IPS-20b (cell line): ENCODE data around the gene GABBR1.

Source experiments
- H3K27ac ChIP-seq: one replicate; pipeline ENCODE4 v1.5.1; 2013; ENCODE audit warnings: low read length
- H3K27me3 ChIP-seq: 2 replicates; pipeline ENCODE4 v1.6.1; 2013; ENCODE audit warnings: mild to moderate bottlenecking, low read length, inconsistent platforms; ENCODE audit not compliant: insufficient read depth
- H3K36me3 ChIP-seq: 2 replicates; pipeline ENCODE4 v1.6.1; 2013; ENCODE audit warnings: low read depth, mild to moderate bottlenecking, inconsistent platforms, low read length, moderate library complexity; ENCODE audit not compliant: insufficient read depth
- H3K4me1 ChIP-seq: 2 replicates; pipeline ENCODE4 v1.6.1; 2013; ENCODE audit warnings: mild to moderate bottlenecking, control low read depth, inconsistent platforms, low read length, moderate library complexity; ENCODE audit not compliant: insufficient read depth
- H3K4me3 ChIP-seq: 2 replicates; pipeline ENCODE4 v1.5.1; 2013; ENCODE audit warnings: mild to moderate bottlenecking, low read length, inconsistent platforms
- H3K9ac ChIP-seq: 2 replicates; pipeline ENCODE4 v1.6.1; 2013; ENCODE audit warnings: low read depth, mild to moderate bottlenecking, inconsistent platforms, low read length, moderate library complexity
- H3K9me3 ChIP-seq: 2 replicates; pipeline ENCODE4 v1.6.1; 2013; ENCODE audit warnings: mild to moderate bottlenecking, low read depth, low read length, inconsistent platforms; ENCODE audit not compliant: insufficient read depth

Gene GABBR1

GRCh38 chr6:29628419-29629281 is 4.3 kb downstream of the GABBR1 start:
- H3K27me3 ChIP-seq = no peaks in the 10 kb centered on the region
- peaks cover 20% of the 10 kb centered on the region for H3K36me3 ChIP-seq
- peak overlapping the region; percentile 75; the same call in 1 of the 2 replicates for H3K9ac ChIP-seq
- peaks cover 56% of the 10 kb centered on the region for H3K4me1 ChIP-seq
- H3K27ac ChIP-seq = peak overlapping the region; percentile 67
- H3K4me3 ChIP-seq = peak overlapping the region; percentile 81
- no peaks in the 10 kb centered on the region for H3K9me3 ChIP-seq

- Histone ChIP-seq H3K9ac (peak overlapping the region; percentile 86; the same call in 1 of the 2 replicates), H3K4me3 (peak overlapping the region; percentile 87), H3K9me3 (no peaks in the 10 kb centered on the region), H3K27me3 (no peaks in the 10 kb centered on the region), H3K27ac (peak overlapping the region; percentile 70), H3K36me3 (peaks cover 27% of the 10 kb centered on the region), H3K4me1 (peaks cover 62% of the 10 kb centered on the region)
Measured at GRCh38 chr6:29627755-29628418, 5.1 kb downstream of the GABBR1 start.

- Histone ChIP-seq H3K27ac (peak overlapping the region; percentile 70), H3K9me3 (no peaks in the 10 kb centered on the region), H3K4me1 (peaks cover 67% of the 10 kb centered on the region), H3K36me3 (peaks cover 35% of the 10 kb centered on the region), H3K27me3 (no peaks in the 10 kb centered on the region), H3K9ac (peak overlapping the region; percentile 86; the same call in 1 of the 2 replicates), H3K4me3 (peak overlapping the region; percentile 87)
Measured at GRCh38 chr6:29626948-29627754, 5.8 kb downstream of the GABBR1 start.

- H3K9ac ChIP-seq = peak overlapping the region; percentile 86; the same call in 1 of the 2 replicates
- peaks cover 57% of the 10 kb centered on the region for H3K4me1 ChIP-seq
- H3K4me3 ChIP-seq = peak overlapping the region; percentile 87
- H3K27me3 ChIP-seq = no peaks in the 10 kb centered on the region
- peaks cover 45% of the 10 kb centered on the region for H3K36me3 ChIP-seq
- no peaks in the 10 kb centered on the region for H3K9me3 ChIP-seq
- peak overlapping the region; percentile 10 for H3K27ac ChIP-seq
Measured at GRCh38 chr6:29625337-29625930, 7.5 kb downstream of the GABBR1 start.

- H3K36me3 ChIP-seq = peaks cover 50% of the 10 kb centered on the region
- H3K9ac ChIP-seq = peak overlapping the region; percentile 86; the same call in 1 of the 2 replicates
- no peaks in the 10 kb centered on the region for H3K27me3 ChIP-seq
- peak overlapping the region; percentile 87 for H3K4me3 ChIP-seq
- H3K9me3 ChIP-seq = no peaks in the 10 kb centered on the region
- H3K4me1 ChIP-seq = peaks cover 49% of the 10 kb centered on the region
- peak overlapping the region; percentile 45 for H3K27ac ChIP-seq
Measured at GRCh38 chr6:29624520-29624961, 8.4 kb downstream of the GABBR1 start.

- peaks cover 85% of the 10 kb centered on the region for H3K36me3 ChIP-seq
- no peak overlapping the region for H3K9ac ChIP-seq
- no peaks in the 10 kb centered on the region for H3K27me3 ChIP-seq
- no peak overlapping the region for H3K4me3 ChIP-seq
- H3K27ac ChIP-seq = no peak overlapping the region
- H3K4me1 ChIP-seq = peaks cover 34% of the 10 kb centered on the region
- no peaks in the 10 kb centered on the region for H3K9me3 ChIP-seq
Measured at GRCh38 chr6:29620630-29621029, 12.4 kb downstream of the GABBR1 start.

GRCh38 chr6:29619578-29620160 is 13.3 kb downstream of the GABBR1 start:
- no peaks in the 10 kb centered on the region for H3K27me3 ChIP-seq
- H3K4me3 ChIP-seq = no peak overlapping the region
- H3K27ac ChIP-seq = no peak overlapping the region
- H3K36me3 ChIP-seq = peaks cover 94% of the 10 kb centered on the region
- no peak overlapping the region for H3K9ac ChIP-seq
- peaks cover 24% of the 10 kb centered on the region for H3K4me1 ChIP-seq
- H3K9me3 ChIP-seq = no peaks in the 10 kb centered on the region

GRCh38 chr6:29617782-29618554 is 15.0 kb downstream of the GABBR1 start:
- peaks cover 8% of the 10 kb centered on the region for H3K4me1 ChIP-seq
- no peaks in the 10 kb centered on the region for H3K27me3 ChIP-seq
- no peaks in the 10 kb centered on the region for H3K9me3 ChIP-seq
- H3K36me3 ChIP-seq = peaks cover 98% of the 10 kb centered on the region
- H3K4me3 ChIP-seq = no peak overlapping the region
- H3K27ac ChIP-seq = no peak overlapping the region
- no peak overlapping the region for H3K9ac ChIP-seq

GRCh38 chr6:29611426-29611825 is 21.6 kb downstream of the GABBR1 start:
- Histone ChIP-seq H3K4me1 (no peaks in the 10 kb centered on the region), H3K9me3 (no peaks in the 10 kb centered on the region), H3K9ac (no peak overlapping the region), H3K27ac (no peak overlapping the region), H3K4me3 (no peak overlapping the region), H3K36me3 (peaks cover 99% of the 10 kb centered on the region), H3K27me3 (no peaks in the 10 kb centered on the region)

GRCh38 chr6:29610540-29610939 is 22.4 kb downstream of the GABBR1 start:
- no peak overlapping the region for H3K4me3 ChIP-seq
- no peaks in the 10 kb centered on the region for H3K27me3 ChIP-seq
- no peak overlapping the region for H3K9ac ChIP-seq
- no peaks in the 10 kb centered on the region for H3K4me1 ChIP-seq
- H3K27ac ChIP-seq = no peak overlapping the region
- H3K36me3 ChIP-seq = peaks cover 100% of the 10 kb centered on the region
- no peaks in the 10 kb centered on the region for H3K9me3 ChIP-seq
